ENCODE data around the gene MYL12A.

DNA sequence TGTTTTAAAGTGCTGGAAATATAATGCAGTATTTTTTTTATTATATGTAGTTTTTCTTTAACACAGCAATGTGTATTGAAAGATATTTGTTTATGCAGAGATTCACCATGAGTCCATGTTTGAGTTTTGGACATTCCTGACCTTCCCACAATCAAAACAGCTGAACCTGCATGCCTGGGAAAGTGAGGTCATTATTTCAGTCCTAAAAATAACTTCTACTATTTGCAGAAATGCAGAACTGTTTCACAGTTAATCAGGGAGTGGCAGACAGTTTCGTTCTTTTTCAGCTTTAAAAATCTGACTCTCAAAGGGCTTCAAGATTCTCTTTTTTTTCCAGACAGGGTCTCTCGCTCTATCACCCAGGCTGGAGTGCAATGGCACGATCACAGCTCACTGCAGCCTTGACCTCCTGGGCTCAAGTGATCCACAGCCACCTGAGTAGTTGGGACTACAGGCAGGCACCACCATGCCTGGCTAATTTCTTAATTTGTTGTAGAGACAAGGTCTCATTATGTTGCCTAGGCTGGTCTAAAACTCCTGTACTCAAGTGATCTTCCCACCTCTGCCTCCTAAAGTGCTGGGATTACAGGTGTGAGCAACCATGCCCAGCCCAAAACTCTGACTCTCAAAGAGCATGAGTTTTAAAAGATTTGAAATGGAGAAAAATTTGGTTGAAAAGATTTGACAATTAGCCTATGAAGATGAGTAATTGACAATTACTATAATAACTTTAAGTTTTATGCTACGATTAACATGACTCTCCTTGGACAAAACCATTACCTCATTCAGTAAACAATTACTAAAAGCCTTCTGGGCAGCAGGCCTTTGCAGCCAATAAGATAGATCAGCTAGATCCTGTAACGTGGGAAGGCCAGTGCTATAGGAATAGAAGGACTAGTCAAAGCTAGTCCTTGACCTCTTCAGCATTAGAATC is 9.4 kb downstream of the MYL12A start:
- no peak for TF ChIP-seq CTCF (IDR thresholded peaks at IDR 0.05)
- TF ChIP-seq POLR2A (IDR thresholded peaks at IDR 0.05), result no peak
